ENCODE data around the gene PGGT1B.

Gene PGGT1B

DNA sequence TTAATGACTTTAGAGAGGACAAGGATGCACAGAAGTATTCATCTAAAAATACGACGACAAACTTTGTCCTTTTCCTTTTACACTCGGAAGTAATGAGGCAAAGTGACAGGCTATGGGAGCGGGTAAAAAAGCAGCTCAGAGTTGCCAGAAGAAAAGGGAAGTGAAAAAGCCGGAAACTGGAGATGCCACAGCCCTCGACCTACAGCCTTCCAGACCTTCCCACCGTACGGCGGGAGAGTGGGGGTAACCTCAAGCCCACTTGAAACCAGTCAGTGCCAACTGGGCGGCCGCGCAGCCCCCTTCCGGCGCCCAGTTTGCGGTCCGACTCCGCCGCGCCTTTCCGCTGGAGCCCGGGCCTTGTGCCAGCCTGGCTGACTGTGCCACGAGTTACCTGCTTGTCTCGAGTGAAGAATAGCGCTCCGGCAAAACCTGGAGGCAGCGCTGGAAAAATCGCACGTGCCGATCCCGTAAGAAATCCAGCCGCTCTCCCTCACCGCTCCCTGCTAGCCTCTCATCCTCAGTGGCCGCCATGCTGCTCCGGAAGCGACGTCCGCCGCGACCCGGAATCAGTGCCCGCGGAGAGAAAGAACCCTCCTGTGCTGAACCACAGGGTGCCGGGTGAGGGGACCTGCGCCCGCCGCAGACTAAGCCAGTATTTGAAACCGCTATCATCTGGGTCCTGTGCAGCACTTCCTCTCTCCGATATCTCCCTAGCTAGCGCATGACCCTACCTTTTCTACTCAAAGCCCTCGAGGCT is at the start of gene PGGT1B:
PGGT1B (minus strand) TSS at position 557 of the 757 bp plus-strand sequence; CDS start at position 531, 26 bp downstream.
- peak; percentile 86 for DNase-seq (ENCODE audit: low spot score)

DNA sequence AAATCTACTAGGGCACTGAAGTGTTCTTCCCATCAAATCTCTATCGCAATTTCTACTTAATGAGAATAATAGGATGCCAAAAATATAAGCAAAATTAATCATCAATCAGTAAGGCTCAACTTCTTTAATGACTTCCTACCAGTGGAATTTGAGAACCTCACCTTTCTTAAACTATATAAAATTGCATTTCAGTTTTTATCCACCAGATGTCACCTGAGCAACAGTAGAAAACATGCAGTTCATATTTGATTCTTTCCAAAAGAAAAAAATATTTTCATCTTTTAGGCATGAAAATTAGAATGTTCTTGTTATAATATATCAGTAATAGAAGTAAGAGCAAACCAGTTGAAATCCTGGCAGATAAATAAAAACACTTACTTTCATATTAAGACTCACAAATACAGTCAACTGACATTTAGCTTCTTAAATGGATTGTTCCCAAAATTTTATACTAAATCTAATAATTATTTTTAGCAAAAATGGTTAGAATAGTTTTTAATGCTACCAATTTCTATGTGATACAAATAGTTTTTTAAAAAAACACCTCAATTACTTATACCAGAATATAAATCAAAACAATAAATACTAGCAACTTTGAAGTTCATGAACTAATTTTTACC is 47.2 kb upstream of the PGGT1B start:
- no peak for DNase-seq (ENCODE audit: low spot score)

DNA sequence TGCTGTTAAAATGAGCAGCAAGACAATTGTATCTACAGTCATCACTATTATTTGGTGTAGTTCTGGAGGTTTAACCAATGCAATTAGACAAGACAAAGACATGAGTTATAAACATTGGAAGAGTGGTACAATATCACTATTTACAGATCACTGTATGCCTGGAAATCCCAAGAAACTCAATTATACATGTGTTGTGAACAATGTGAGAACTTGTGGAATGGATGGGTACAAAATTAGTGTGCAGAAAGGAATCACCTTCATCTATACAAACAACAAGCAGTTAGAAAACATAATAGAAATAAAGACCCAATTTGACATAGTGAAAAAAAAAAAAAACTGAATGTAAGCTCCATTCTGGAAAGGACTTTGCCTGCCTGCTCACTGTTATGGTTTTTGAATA is 46.1 kb upstream of the PGGT1B start:
- DNase-seq (ENCODE audit: low spot score), result no peak

DNA sequence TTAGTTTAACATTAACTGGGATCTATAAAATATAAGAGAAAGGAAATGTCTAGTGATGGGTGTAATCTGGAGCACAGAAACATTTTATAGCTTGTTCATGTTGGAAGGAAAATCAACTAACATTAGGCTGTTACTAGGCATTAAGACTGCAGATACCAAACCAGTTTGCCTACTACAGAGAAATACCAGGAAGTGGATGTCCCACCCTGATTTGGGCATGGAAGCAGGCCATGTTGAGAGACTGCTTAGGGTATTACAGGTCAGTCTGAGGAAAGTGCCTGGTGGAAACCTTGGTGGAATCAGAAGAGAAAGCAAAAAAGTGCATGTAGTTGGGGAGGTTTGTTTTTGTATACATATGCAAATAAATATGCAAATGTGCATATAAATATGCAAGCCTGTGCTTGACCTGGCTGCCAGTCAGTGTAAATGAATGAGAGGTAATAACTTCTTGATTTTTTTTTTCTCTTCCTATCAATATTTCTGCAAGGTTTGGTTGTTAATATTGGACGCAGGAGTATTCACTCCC is 43.4 kb upstream of the PGGT1B start:
- DNase-seq (ENCODE audit: low spot score), result no peak

DNA sequence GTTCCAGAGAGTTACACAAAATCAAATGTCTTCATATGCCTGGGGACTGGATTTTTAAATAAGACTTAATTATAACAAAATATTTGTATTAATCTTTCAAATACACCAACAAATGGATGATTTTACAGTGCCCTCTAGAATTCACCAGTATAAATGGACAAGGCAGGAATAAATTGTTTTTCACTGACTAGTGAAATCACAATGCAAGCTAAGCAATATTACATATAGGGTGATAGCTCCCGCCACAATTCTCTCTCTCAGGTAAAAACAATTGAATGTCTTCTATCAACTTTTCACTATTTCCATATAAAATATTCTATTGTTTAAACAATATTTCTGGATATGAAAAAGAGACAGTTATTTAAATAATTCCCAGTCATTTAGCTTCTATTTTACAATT is 41.8 kb upstream of the PGGT1B start:
- no peak for DNase-seq (ENCODE audit: low spot score)

DNA sequence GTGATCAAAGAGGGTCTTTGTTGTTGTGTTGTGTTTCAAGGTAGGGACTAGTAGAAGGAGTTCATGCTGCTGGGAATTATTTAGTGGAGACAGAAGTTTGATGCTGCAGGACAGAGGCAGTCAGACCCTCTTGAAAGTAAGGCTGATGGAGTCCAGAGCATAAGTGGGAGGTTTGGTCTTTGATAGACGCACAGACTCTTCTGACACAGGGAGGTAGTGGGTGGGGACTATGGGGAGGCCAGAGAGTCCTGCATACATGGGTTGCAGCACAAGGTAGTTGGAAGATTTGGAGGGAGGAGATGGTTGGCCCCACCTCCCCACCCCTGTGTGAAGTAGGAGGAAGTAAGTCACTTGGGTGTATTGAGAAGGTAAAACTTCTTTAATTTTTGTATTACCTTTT is 36.1 kb upstream of the PGGT1B start:
- DNase-seq (ENCODE audit: low spot score), result no peak

DNA sequence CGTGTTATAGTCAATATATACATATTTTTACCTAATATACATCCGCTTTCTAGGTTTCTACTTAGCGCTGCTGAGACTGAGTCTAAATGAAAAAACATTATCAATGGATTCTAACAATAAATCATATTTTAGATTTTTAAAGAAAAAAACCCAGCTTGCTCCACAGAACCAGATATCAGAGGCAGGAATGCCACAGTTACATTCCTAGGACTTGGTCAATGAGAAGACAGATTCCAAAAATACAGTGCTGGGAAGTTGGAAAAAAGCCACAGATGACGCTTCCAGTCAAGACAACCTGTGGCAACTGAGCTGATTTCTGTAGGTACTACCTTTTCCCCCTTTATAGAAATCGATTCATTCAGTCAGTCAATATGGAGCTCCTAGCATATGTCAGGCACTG is 34.4 kb upstream of the PGGT1B start:
- DNase-seq (ENCODE audit: low spot score), result no peak

DNA sequence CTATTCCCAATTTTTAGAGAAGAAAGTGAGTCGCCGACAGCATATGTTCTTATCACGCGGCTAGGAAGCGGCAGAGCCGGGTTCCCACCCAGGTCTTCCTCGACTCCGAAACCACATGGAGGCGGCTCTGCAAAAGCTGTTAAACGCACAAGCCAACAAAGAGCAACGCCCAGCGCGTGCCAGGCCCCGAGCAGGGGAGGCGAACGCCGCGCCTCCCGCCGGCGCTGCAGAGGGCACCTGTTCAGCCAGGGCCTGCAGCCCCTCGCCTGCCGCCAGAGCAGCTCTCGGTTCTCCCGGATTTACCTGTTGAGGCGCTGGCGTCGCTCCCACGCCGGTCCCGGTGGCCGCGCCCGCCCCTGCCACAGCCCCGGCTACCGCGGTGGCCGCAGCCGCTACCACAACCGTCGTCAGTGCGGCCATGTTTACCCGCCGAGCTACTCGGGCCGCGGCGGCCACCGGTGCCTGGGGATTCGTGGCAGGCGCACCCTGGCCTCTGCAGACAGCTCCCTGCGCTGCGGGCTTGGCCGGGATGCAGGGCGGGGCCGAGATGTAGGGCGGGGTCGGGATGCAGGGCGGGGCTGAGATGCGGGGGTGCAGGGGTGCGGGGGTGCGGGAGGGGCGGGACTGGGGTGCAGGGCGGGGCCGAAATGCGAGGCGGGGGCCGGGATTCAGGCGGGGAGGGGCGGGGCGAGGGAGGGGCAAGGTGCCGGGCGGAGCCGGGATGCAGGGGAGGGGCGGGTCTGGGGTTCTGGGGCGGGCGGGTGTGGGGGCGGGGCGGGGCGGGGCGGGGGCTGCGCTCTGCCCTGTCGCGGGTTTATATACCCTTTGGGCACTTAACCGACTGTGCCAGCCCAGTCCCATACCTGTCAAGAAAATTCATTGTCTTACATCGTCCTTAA is 33.7 kb upstream of the PGGT1B start, which contains the start of gene CCDC112:
CCDC112 (minus strand) TSS at position 531 of the 899 bp plus-strand sequence; CDS start at position 420, 111 bp downstream.
- peak; percentile 95 for DNase-seq (ENCODE audit: low spot score)

DNA sequence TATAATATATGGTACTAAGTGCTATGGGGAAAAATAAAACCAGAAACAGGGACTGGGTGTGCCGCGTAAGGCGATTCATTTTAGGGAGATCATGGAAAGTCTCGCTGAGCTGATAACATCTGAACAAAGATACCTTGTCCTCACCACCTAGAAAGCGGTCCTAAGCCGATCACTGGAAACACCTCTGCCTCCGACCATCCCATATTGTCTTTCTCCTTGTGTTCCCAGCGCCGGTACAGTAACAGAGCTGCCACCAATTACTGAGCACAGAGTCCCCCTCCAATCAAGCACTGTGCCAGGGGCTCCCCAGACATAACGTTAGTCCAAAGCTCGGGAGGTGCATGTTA is 33.1 kb upstream of the PGGT1B start:
- DNase-seq (ENCODE audit: low spot score), result no peak

DNA sequence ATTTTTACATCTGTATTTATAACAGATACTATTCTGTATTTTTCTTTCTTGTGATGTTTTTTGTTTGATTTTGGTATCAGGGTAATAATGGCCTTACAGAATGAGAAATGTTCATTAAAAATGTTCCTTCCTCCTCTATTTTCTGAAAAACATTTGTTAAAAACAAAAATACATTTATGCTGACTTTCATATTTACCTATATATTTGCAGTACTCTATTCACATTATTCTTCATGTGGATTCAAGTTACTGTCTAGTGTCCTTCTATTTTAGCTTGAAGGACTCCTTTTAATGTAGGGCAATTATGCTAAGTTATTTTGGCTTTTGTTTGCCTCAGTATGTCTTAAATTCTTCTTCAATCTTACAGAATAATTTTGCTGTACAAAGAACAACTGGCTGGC is 28.7 kb upstream of the PGGT1B start:
- no peak for DNase-seq (ENCODE audit: low spot score)

DNA sequence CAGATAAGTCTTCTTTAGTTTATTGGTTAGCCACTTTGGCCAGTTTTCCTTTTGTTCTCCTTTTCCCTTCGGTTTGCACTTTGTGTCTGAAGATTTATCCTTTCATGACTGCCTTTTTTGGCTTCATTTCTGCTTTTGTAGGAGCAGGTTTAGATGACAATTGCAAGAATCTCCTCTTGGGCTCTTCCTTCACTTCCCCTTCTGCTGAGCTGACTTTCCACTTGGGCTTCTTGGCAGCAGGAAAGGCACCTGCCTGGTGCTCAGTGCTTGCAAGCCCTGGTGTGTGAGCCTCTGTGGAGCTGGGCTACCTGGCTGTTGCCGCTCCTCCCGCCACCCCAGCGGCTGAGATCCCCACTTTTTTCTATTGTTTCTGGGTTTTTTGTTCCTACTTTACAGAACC is 26.4 kb upstream of the PGGT1B start:
- no peak for DNase-seq (ENCODE audit: low spot score)

DNA sequence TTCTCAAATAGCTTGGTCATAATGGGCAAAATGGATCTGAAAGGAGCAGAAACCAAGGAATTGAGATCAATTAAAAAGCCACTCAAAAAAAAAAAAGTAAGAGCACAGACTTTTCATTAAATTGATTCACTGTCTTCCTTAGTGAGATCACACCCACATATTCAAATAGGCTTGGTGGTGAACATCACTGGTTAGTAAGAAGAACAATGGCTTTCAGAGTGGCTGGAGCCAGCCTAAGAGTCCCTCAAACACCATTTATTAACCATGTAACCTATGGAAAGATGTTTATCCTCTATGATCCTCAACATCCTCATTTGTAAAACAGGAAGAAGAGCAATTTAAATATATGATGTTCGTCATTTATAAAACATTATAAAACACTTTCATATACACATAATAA is 21.3 kb upstream of the PGGT1B start:
- DNase-seq (ENCODE audit: low spot score), result no peak

DNA sequence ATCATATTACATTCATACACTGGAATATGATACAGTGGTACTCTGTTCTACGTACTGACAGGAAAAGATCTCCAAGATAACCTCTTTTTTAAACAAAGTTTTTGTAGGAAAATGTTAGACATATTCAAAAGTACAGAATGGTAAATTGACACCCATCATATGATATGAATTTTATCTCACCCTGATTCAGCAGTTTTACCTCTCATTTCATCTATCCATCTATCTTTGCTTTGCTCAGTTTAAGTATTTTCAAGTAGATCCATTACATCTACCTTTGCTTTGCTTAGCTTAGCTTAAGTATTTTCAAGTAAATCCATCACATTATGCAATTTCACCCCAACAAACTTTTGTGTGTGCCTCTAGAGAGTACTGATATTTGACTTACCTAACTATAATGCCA is 19.5 kb upstream of the PGGT1B start:
- DNase-seq (ENCODE audit: low spot score), result no peak

DNA sequence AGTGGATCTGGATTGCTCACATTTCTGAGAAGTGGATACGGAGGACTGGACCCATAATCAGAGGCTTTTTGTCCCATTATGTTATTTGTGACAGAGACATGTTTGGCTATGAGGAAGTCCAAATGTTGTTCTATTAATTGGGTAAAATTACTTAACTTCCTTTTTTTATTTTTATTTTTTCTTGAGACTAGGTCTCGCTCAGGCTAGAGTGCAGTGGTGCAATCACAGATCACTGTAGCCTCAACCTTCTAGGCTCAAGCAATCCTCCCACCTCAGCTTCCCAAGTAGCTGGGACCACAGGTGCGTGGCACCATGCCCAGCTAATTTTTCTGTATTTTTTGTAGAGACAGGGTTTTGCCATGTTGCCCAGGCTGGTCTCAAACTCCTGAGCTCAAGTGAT is 11.9 kb upstream of the PGGT1B start:
- no peak for DNase-seq (ENCODE audit: low spot score)

DNA sequence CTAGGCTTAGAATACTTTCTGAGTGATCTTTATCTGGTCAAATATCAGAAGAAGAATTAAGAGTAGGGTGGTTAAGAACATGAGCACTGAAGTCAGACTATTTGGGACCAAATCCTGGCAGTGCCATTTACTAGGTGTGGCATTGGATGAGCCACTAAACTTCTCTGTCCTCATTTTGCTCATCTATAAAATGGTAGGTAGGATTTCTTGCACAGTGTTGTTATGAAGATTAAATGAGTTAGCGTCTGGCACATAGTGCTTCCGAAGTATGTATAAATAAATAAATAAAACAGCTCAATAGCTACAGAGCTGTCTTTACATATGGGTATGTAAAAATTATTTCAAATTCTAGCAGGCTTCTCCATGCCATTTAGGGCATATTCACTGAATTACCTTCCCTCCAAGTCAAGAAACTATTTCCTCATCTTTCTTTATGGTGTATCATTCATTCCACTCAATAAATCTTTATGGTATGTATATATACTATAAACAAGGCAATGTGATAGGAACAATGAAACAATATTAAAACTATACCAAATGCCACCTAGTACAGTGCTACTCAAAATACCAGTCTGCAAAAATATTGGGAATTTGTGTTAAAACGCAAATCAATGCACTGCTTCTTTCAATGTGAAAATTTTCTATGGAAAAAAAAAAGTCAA is 9.8 kb upstream of the PGGT1B start:
- DNase-seq (ENCODE audit: low spot score), result no peak

DNA sequence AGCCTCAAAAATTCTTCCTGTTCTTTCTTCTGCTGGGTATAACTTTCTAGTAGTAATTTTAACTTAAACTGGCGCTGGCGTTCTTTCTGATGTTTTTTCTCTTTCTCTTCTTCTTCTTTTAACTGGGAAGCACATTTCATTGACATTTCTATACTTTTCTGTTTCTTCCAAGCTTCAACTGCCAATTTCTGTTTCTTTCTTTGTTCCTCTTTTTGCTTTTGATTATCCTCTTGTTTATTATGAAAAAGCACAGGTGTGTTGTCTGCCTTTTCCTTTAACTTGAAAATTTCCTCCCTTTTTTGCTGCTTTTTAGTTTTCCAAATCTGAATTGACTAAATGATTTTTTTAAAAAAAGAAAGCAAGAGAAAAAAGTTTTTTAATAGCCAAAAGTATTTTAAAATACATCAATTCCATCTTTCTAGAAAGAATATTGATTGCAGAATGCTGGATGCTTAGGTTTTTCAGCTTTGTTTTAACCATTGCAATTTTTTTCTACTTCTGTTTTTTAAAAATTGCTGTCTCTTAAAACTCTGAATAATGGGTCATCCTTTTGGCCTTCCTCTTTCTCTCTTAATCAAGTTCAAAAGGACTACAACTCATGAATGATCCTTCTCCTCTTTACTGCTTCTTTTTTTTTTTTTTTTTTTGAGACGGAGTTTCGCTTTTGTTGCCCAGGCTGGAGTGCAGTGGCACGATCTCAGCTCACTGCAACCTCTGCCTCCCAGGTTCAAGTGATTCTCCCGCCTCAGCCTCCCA is 8.8 kb upstream of the PGGT1B start:
- DNase-seq (ENCODE audit: low spot score), result no peak

DNA sequence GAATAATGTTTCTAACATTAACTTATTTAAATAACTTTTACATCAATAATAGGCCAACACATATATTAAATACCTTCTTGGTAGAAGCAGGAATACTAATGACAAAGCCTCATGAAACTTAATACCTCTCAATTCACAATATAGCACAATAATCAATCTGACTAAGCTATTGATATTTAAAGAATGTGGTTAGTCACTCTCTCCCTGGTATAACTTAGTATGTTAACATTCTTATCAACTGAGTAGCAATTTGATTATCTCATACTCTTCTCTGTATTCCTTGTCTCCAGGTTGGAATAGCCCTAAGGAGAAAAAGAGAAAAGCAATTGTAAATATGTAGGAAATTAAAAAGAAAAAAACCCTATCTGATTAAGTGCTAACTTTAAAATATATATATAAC is 4.9 kb upstream of the PGGT1B start:
- DNase-seq (ENCODE audit: low spot score), result no peak

DNA sequence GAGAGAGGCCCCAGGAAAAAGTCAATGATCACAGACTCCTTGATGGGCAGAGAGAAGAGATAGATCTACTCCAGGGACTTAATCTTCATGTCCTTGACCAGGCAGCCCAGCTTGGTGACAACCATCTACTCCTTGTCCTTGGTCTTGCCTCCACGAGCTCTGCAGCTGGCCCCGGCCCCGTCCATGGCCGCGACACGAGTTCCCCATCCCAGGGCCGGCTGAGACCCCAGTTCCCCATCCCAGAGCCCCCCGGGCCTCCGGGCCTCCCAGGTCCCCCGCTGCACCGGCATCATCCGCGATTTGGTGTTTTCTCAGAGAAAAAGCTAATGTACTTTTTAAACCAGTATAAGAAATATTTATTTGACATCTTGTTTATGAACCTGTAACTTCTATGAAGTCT is 2.5 kb upstream of the PGGT1B start:
- no peak for DNase-seq (ENCODE audit: low spot score)

DNA sequence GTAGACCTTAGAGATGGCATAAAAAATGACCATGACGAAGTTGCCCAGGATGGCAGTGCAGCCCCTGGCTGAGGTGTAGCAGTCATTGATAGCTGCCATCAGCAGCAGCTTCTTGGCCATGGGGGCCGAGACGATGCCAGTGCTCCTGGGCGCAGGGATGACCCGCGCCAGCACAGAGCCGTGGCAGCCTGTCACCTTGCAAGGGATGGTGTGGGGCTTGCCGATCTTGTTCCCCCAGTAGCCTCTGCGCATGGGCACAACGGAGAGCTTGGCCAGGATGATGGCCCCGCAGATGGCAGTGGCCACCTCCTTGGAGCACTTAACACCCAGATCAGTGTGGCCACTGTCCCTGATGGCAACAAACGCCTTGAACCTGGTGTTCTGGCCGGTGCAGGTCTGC is 2.1 kb upstream of the PGGT1B start:
- no peak for DNase-seq (ENCODE audit: low spot score)

DNA sequence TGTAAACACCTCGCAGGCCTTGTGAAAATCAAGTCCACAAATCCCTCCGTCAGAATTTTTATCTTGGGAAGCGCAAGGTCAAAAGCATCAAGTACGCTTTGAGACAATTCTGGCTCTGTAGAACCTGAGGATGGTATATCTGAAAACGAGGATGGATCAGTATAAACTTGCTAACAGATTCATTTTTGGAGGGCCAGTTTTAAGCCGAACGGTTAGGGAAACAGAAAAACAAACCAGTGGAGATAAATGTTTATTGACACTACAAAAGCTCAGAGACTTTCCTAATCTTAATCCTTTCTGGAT is 352 bp upstream of the PGGT1B start:
- no peak for DNase-seq (ENCODE audit: low spot score)

DNA sequence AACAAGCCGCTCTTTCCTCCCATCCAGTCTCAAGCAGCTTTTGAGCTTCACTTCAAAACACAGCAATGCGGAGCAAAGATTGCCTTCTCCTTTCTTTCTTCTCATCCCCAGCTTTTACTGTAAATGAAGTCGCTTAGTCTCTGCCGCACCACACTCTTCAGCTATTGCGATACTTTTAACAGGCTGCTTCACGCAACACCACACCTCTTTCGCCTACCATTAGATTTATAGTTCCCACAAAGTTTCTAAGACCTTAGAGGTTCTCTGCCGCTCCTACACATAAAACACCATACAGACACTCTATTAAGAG is 711 bp downstream of the PGGT1B start:
- peak; percentile 18 for DNase-seq (ENCODE audit: low spot score)

DNA sequence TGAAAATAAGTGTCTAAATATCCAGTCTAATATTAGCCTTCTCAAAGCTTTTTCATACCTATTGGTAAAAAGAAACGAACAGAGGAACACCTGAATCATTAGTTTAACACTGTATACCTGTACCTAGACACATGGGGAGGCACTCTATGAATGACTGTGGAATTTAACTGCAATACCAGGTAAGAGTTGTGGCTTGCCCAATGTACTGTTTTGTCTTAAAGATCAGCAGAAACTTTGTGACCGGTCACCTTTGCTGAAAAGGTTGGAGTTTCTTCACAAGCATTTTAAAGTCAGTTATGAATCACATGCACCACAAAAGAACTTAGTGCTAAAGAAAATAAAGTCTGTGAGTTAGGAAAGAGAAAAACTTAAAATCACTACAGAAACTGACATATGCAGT is 2.4 kb downstream of the PGGT1B start:
- DNase-seq (ENCODE audit: low spot score), result no peak

Data from D341Med (cell line).